ENCODE measurements around the gene ESPN. TPM values are rescaled to one million over a fixed set of nuclear protein-coding genes. Genes with fewer than 3 reads are reported as not detected.

The ESPN gene
- total RNA-seq, 1 experiment from 2014 or later = 53.1 TPM

GRCh38 chr1:6423321-6423999, 1.1 kb upstream of the ESPN start:
- Histone ChIP-seq H3K4me2 (ENCODE audit: insufficient read depth, insufficient read length, low read length) (peak overlapping the region; percentile 30), H2BK12ac (ENCODE audit: insufficient read length, low read depth, low read length) (no peak overlapping the region), H3K27ac (ENCODE audit: insufficient read length, low read depth, low read length) (no peak overlapping the region), H3K18ac (ENCODE audit: insufficient read length, low read depth, low read length) (no peak overlapping the region), H3K9me3 (ENCODE audit: control insufficient read depth, low read depth, low read length) (no peaks in the 10 kb centered on the region), H4K5ac (ENCODE audit: insufficient read length, low read depth, low read length) (no peak overlapping the region), H2BK5ac (ENCODE audit: insufficient read length, low read length) (no peak overlapping the region), H2BK20ac (ENCODE audit: low read depth, low read length, poor library complexity, severe bottlenecking) (no peak overlapping the region), H3K4me1 (ENCODE audit: insufficient read depth, low read length) (no peaks in the 10 kb centered on the region), H2AK5ac (ENCODE audit: insufficient read length, low read length) (no peak overlapping the region), H2AFZ (ENCODE audit: low read length) (no peak overlapping the region), H3K4ac (ENCODE audit: low read depth, low read length) (no peak overlapping the region), H2BK15ac (ENCODE audit: low read depth, low read length) (no peak overlapping the region), H3K79me2 (ENCODE audit: insufficient read depth, low read length) (no peaks in the 10 kb centered on the region), H2BK120ac (ENCODE audit: low read depth, low read length, poor library complexity, severe bottlenecking) (no peak overlapping the region), H4K20me1 (ENCODE audit: control insufficient read depth, insufficient read depth, insufficient read length) (no peaks in the 10 kb centered on the region), H3K23me2 (ENCODE audit: insufficient read length, low read depth, low read length, poor library complexity, severe bottlenecking) (peaks cover 10% of the 10 kb centered on the region), H3K56ac (ENCODE audit: insufficient read length, low read depth, low read length) (no peak overlapping the region), H3T11ph (ENCODE audit: low read length) (no peak overlapping the region), H3K23ac (ENCODE audit: insufficient read length, low read depth, low read length) (no peak overlapping the region), H3K27me3 (ENCODE audit: insufficient read depth, low read length) (peaks cover 60% of the 10 kb centered on the region), H4K8ac (replicated peaks; ENCODE audit: insufficient read length, low read depth, low read length) (no peak overlapping the region), H3K14ac (ENCODE audit: insufficient read depth, low read length) (no peak overlapping the region), H3K9ac (ENCODE audit: extremely low read depth, insufficient read length, low read length) (no peak overlapping the region), H4K91ac (ENCODE audit: insufficient read length, low read depth, low read length) (no peak overlapping the region), H3K79me1 (ENCODE audit: insufficient read depth, low read depth, low read length, poor library complexity, severe bottlenecking) (no peaks in the 10 kb centered on the region)
- peak; percentile 92 for TF ChIP-seq CTCF (conservative IDR thresholded peaks at IDR 0.05)
- peak; percentile 92 for DNase-seq
- H3K27ac Mint-ChIP-seq = no peak overlapping the region
- H3K9me3 Mint-ChIP-seq = peaks cover 0 to 3% of the 10 kb centered on the region in 2 experiments; a peak in 2 of 5 replicates
- peaks cover 5 to 19% of the 10 kb centered on the region in 2 experiments for H3K4me1 Mint-ChIP-seq
- H3K36me3 Mint-ChIP-seq (ENCODE audit: insufficient read depth in 1 of 3, low read depth in 3 of 3) = no peaks in the 10 kb centered on the region
- peaks cover 92% of the 10 kb centered on the region for H3K27me3 Mint-ChIP-seq (ENCODE audit: low read depth)
- H3K4me3 Mint-ChIP-seq = peak overlapping the region in 1 of 2 experiments; percentile 78; a peak in 3 of 5 replicates
- WGBS (ENCODE audit: extremely low coverage, insufficient read length, low lambda C conversion rate) = no CpG with 5 or more reads among the region's 24 CpGs
